MM.1S (cell line): ENCODE results near the gene RBMS3.

Experiments
- DNase-seq: peaks from one replicate; pipeline ENCODE4 v3.0.0-alpha.2; 2015
- H2AFZ ChIP-seq: fragments of 300-600 bp; sonication (generic); 2 replicates; pipeline ENCODE4 v1.6.0; 2016; ENCODE audit warnings: antibody characterized with exemption, low read length
- H3F3A ChIP-seq: fragments of 300-600 bp; sonication (generic); 2 replicates; pipeline ENCODE4 v1.6.1; 2016; ENCODE audit warnings: mild to moderate bottlenecking, antibody characterized with exemption, low read length, moderate library complexity, mixed read lengths; ENCODE audit not compliant: insufficient read depth
- H3K27ac ChIP-seq: fragments of 300-600 bp; sonication (generic); 2 replicates; pipeline ENCODE4 v1.5.1; 2016; ENCODE audit warnings: mild to moderate bottlenecking, low read length
- H3K27me3 ChIP-seq: fragments of 300-600 bp; sonication (generic); replicated peaks from 2 replicates; pipeline ENCODE4 v1.6.0; 2016; ENCODE audit warnings: low read length; ENCODE audit not compliant: insufficient read depth
- H3K36me3 ChIP-seq: fragments of 300-600 bp; sonication (generic); replicated peaks from 2 replicates; pipeline ENCODE4 v1.6.1; 2016; ENCODE audit warnings: mild to moderate bottlenecking, low read length, mixed read lengths; ENCODE audit not compliant: insufficient read depth
- H3K4me1 ChIP-seq: fragments of 300-600 bp; sonication (generic); 2 replicates; pipeline ENCODE4 v1.6.1; 2016; ENCODE audit warnings: low read length, mixed read lengths
- H3K4me2 ChIP-seq: fragments of 300-600 bp; sonication (generic); 2 replicates; pipeline ENCODE4 v1.6.0; 2016; ENCODE audit warnings: low read depth, low read length
- H3K4me3 ChIP-seq: fragments of 300-600 bp; sonication (generic); 2 replicates; pipeline ENCODE4 v1.5.1; 2016; ENCODE audit warnings: low read length, mixed read lengths
- H3K79me2 ChIP-seq: fragments of 300-600 bp; sonication (generic); 2 replicates; pipeline ENCODE4 v1.6.1; 2016; ENCODE audit warnings: mixed run types, low read length, mixed read lengths
- H3K9ac ChIP-seq: fragments of 300-600 bp; sonication (generic); 2 replicates; pipeline ENCODE4 v1.6.1; 2016; ENCODE audit warnings: low read length, mixed read lengths
- H3K9me2 ChIP-seq: fragments of 300-600 bp; sonication (generic); replicated peaks from 2 replicates; pipeline ENCODE4 v1.6.1; 2016; ENCODE audit warnings: mild to moderate bottlenecking, low read length, mixed read lengths; ENCODE audit not compliant: insufficient read depth
- H3K9me3 ChIP-seq: fragments of 300-600 bp; sonication (generic); replicated peaks from 2 replicates; pipeline ENCODE4 v1.6.1; 2016; ENCODE audit warnings: mild to moderate bottlenecking, low read length, mixed read lengths; ENCODE audit not compliant: insufficient read depth
- H4K20me1 ChIP-seq: fragments of 300-600 bp; sonication (generic); 2 replicates; pipeline ENCODE4 v1.6.1; 2016; ENCODE audit warnings: mild to moderate bottlenecking, low read length, moderate library complexity, mixed read lengths; ENCODE audit not compliant: insufficient read depth
- CTCF ChIP-seq: fragments of 300-600 bp; sonication (generic); IDR thresholded peaks from 2 replicates; pipeline ENCODE4 v1.5.1; 2016; ENCODE audit warnings: antibody characterized with exemption, low read length, mixed read lengths
- EZH2 ChIP-seq: fragments of 300-600 bp; sonication (generic); optimal IDR thresholded peaks from 2 replicates; pipeline ENCODE3; 2017; ENCODE audit warnings: low read depth, mild to moderate bottlenecking, antibody characterized with exemption, low read length, mixed read lengths
- EZH2phosphoT487 ChIP-seq: fragments of 300-600 bp; sonication (generic); IDR thresholded peaks from 2 replicates; pipeline ENCODE4 v1.6.1; 2018; ENCODE audit warnings: antibody characterized with exemption, low read length

Gene RBMS3

DNA sequence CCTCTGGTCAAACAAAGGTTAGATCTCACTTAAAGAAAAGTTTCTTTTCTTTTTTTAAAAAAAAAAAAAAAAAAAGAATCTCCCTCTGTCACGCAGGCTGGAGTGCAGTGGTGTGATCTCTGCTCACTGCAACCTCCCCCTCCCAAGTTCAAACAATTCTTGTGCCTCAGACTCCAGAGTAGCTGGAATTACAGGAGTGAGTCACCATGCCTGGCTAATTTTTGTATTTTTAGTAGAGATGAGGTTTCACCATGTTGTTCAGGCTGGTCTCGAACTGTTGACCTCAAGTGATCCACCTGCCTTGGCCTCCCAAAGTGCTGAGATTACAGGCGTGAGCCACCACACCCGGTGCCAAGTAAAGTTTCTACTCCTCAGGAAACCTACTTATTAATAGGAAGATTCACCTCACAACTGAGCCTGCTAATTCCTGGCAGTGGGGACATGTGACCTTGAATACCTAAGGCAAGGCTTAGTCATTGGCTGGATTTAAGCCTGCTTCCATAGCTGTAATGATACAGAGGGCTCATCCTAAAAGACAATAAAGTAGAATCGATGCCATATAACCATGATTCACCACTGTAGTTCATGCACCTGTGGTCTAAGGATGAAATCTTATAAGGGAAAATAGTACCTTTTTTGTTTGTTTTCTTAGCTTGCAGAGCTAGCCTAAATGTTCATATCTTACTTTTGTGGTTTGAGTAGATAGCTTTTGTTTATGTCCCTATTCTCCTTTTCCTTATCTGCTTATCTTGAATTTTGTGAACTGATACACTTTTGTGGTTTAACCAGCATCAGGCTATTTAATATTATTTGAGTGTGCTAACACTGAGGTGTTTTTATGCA, 24.8 kb upstream of the RBMS3 start:
- Histone ChIP-seq H3F3A (no peaks in the 10 kb centered on the region), H3K36me3 (no peaks in the 10 kb centered on the region), H3K27me3 (no peaks in the 10 kb centered on the region), H3K4me3 (no peak overlapping the region), H3K27ac (no peak overlapping the region), H3K9ac (no peak overlapping the region), H2AFZ (no peak overlapping the region), H4K20me1 (no peaks in the 10 kb centered on the region), H3K9me2 (no peaks in the 10 kb centered on the region), H3K4me2 (no peak overlapping the region), H3K4me1 (0 out of 2 replicates have a peak, but pooled peaks cover 3% of the 10 kb centered on the region), H3K79me2 (no peaks in the 10 kb centered on the region), H3K9me3 (no peaks in the 10 kb centered on the region)
- TF ChIP-seq EZH2 (no peak), EZH2phosphoT487 (no peak), CTCF (no peak)
- DNase-seq, result peak; percentile 6

DNA sequence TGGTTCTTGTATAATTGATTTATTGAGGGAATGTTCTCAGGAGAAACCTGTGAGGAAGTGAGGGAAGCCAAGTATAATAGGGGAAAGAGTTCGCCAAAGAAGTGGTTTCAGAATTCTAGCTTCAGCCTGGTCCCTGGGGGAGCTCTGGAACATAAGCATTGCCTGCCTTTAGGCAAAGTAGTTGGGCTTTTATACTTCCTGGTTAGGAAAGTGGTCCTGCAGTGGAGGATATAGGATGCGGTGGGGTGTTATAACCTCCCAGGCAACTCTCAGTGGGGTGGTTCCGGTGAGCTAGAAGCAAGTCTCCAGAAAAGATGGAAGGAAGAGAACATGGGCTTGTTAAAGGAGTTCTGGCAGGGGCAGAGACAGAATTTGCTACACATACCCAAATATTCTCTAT, 22.7 kb upstream of the RBMS3 start:
- Histone ChIP-seq H3K4me1 (0 out of 2 replicates have a peak, but pooled peaks cover 3% of the 10 kb centered on the region), H3K79me2 (no peaks in the 10 kb centered on the region), H3K4me3 (no peak overlapping the region), H3K4me2 (no peak overlapping the region), H3K27me3 (no peaks in the 10 kb centered on the region), H2AFZ (no peak overlapping the region), H3F3A (no peaks in the 10 kb centered on the region), H3K9me3 (no peaks in the 10 kb centered on the region), H3K36me3 (no peaks in the 10 kb centered on the region), H3K9ac (no peak overlapping the region), H3K27ac (no peak overlapping the region), H4K20me1 (no peaks in the 10 kb centered on the region), H3K9me2 (no peaks in the 10 kb centered on the region)
- TF ChIP-seq EZH2phosphoT487, result no peak
- TF ChIP-seq EZH2, result no peak
- TF ChIP-seq CTCF, result no peak
- DNase-seq, result no peak

- TF ChIP-seq EZH2phosphoT487, result no peak
- TF ChIP-seq EZH2, result no peak
- TF ChIP-seq CTCF, result no peak
- no peak overlapping the region for H3K9ac ChIP-seq
These were observed 19.8 kb upstream of the RBMS3 start for GRCh38 chr3:29261119-29261518.

More at GRCh38 chr3:29261119-29261518, 19.8 kb upstream of the RBMS3 start:
- DNase-seq, result no peak
- Histone ChIP-seq H3K27me3 (no peaks in the 10 kb centered on the region), H3K9me3 (no peaks in the 10 kb centered on the region), H3K27ac (no peak overlapping the region), H3K79me2 (no peaks in the 10 kb centered on the region), H3K4me2 (no peak overlapping the region), H4K20me1 (no peaks in the 10 kb centered on the region), H3F3A (no peaks in the 10 kb centered on the region), H2AFZ (no peak overlapping the region), H3K4me3 (no peak overlapping the region), H3K36me3 (no peaks in the 10 kb centered on the region), H3K4me1 (0 out of 2 replicates have a peak, but pooled peaks cover 3% of the 10 kb centered on the region), H3K9me2 (no peaks in the 10 kb centered on the region)
